GM12874 (cell line): Measurements from ENCODE around the gene MINDY2.

Source experiments
- CTCF ChIP-seq: IDR thresholded peaks from 2 replicates; pipeline ENCODE4 v1.5.1; 2011; ENCODE audit warnings: low read depth, mild to moderate bottlenecking, control low read depth, low read length, moderate library complexity; ENCODE audit not compliant: insufficient read depth

MINDY2 gene

DNA sequence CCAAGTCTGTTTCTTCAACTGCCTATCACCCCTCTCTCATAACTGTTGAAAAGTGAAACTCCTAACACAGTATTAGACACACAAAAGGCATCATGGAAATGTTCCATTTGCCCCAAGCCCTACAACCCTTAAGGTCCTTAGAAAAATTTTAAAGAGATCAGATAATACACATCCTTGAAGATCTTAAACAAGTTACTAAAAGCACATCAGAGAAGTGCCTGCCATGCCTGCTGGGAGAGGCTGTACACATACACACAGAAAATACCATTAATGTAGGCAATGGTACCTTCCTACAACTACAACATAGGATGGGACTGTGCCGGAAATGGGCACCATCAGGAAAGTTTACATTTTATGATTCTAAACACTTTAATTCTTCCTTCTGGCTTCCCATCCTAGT, 24.9 kb upstream of the MINDY2 start:
- no peak for TF ChIP-seq CTCF

- no peak for TF ChIP-seq CTCF
Measured at GRCh38 chr15:58748040-58748851, 22.9 kb upstream of the MINDY2 start.

DNA sequence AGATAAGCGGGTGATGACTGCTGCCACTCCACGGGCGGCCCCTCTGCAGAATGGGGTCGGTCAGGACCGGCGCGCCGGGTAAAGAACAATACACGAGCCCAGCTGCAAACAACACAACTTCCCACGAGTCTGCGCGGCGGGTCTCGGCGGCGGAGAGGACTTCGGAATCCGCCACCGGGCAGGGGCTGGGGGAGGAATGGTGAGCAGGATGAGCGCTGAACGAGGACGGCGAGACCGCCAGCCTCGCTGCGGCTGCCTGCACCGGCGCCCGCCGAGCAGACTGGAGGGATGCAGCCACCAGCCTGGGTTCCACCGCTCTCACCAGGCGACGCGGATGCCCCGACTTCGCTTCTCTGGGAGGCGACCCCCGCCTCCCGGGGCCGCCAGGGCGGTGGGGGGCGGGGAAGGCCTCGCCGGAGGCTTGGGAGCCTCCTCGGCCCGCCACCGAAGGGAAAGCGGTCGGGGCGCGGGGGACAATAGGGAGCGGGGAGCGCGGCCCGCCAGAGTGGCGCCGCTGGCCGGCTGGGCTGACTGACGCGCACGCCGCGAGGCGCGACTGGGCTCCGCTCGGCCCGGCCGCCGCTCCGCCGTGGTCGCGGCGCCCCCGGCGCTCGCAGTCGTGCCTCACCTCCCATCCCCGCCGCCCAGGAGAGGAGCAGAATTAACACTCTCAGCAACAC, 22.1 kb upstream of the MINDY2 start:
- no peak for TF ChIP-seq CTCF

DNA sequence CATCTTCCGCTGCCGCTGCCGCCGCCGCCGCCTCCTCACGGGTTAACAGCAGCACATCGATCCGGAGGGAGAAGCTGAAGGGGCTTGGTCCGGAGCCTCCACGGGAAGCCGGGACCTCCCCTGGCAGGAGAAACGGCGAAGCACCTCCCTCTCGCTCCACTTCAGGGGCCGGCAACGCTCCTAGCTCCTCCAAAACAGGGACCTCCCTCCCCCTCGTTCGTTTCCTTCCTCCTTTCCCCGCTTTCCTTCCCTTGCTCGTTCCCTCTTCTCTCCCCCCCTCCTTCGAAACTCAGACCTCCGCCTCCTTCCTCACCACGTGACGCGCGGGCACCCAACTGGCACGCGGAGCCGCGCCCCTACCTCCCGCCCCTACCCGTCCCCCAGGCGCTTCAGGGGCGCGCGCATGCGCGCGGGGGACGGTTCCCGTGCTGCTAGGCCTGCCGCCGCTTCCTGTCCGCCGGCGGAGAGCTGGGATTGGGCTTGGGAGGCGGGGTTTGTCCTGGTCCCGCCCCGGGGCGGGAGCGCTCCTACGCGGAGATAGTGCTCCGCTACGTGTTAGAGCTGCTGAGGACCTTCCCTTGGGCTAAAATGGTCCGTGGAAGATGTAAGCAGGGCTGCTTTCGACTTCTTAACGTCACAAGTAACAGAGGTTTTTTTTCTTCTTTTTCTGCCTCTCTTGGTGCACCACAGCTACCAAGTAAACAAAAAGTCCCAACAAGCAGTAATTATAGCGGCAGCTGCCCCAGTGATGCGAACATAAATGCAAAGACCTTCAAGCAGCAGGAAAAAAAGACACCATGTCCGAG, 21.4 kb upstream of the MINDY2 start, which contains the start of gene ADAM10:
Gene ADAM10 (minus strand): TSS at position 176 of the 806 bp plus-strand sequence. CDS start 173 bp downstream, at position 3.
- no peak for TF ChIP-seq CTCF

DNA sequence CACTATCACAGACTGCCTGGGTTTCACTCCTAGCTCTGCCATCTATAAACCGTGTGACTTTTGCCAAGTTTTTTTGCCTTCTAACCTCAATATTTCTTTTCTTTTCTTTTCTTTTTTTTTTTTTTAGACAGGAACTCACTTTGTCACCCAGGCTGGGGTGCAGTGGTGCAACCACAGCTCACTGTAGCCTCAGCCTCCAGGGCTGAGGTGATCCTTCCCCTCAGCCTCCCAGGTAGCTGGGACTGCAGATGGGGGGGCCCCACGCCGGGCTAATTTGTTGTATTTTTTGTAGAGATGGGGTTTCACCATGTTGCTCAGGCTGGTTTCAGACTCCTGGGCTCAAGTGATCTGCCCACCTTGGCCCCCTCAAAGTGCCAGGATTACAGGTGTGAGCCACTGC, 18.4 kb upstream of the MINDY2 start:
- no peak for TF ChIP-seq CTCF

- no peak for TF ChIP-seq CTCF
Measured at GRCh38 chr15:58755350-58755749, 15.8 kb upstream of the MINDY2 start.

DNA sequence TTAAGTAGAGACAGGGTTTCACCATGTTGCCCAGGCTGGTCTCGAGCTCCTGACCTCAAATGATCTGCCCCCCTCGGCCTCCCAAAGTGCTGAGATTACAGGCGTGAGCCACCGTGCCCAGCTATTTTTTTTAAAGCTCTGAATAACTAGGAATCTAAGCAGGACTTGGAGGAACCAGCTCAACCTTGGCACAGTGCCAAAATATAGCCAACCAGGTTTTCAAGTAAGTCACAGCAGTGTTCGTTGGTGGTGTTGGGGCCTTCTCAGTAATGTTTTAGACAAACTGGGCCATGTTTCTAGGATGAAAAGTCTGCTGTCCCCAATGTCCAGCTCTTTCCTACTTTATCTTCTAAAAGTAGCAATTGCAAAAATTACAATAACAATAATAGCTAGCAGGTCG, 15.1 kb upstream of the MINDY2 start:
- TF ChIP-seq CTCF = no peak
